Measurements from ENCODE around the gene SIK2.
"Not testable (repeated sequence)": the region's sequence is repeated elsewhere in the genome, so short reads cannot be mapped to it uniquely, and the experiment has no call there.

Gene SIK2

GRCh38 chr11:111703576-111703975 is 101.3 kb downstream of the SIK2 start:
- DNase-seq, result no peak

DNA sequence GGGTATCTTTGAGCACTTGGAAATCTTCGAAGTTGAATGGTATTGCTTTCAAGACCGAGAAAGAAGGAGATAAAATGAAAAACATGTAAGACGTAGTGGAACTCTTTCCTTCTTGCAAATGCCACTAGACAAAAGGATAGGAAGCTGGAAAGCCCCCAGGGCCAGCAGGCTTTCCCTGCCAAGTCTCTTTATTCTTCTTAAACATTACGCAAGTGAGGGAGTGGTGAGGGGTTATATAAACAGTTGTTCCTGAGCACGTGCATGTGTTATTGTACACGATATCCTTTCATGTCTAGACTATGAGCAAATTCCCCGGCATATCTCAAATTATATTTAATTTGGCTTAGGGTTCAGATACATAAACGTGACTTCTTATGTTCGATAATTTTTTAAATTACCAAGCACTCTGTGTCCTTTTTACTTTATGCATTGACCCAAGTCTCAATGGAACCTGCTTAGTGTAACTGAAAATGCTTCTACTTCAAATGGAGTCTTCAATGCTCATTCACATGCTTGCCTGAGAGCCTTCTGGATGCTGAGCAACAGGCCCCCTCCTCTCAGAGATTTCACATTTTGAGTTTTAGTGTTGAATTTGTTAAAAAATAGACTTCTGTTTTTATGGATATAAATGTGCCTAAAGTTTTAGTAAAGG is 104.9 kb downstream of the SIK2 start:
- DNase-seq, result no peak

- DNase-seq, result no peak
Measured at GRCh38 chr11:111707691-111708067, 105.4 kb downstream of the SIK2 start.

GRCh38 chr11:111714522-111714921 is 112.3 kb downstream of the SIK2 start:
- DNase-seq, result no peak

GRCh38 chr11:111715142-111715816 is 113.0 kb downstream of the SIK2 start:
- no peak for DNase-seq

DNA sequence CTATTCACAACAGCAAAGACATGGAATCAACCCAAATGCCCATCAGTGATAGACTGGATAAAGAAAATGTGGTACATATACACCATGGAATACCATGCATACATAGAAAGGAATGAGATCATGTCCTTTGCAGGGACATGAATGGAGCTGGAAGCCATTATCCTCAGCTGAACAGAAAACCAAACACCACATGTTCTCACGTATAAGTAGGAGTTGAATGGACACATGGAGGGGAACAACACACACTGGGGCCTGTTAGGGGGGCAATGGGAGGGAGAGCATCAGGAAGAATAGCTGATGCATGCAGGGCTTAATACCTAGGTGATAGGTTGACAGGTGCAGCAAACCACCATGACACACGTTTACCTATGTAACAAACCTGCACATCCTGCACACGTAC is 115.4 kb downstream of the SIK2 start:
- DNase-seq, result not testable (repeated sequence)

GRCh38 chr11:111718436-111718835 is 116.2 kb downstream of the SIK2 start:
- no peak for DNase-seq

- DNase-seq, result no peak
Measured at GRCh38 chr11:111718859-111719258, 116.6 kb downstream of the SIK2 start.

DNA sequence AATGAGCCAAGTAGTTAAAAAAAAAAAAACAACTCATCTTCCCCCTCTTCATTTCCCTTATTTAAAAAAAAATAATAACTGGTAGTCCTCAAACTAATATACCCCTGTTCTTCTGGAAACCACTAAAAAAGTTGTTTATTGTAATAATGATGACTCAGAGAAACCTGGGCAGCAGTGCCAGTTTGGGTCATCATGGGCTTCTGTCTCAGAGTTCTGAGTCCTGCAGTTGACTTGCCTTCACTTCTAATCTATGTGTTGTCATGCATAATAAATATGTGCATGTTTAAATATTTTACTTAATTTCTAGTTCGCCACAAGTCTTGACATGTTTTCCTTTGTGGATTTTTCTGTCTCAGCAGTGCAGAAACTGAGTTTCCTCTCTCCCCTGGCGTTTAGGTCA is 117.1 kb downstream of the SIK2 start:
- DNase-seq, result no peak

GRCh38 chr11:111720801-111721494 is 118.7 kb downstream of the SIK2 start:
- DNase-seq, result no peak

- DNase-seq, result no peak
Measured at GRCh38 chr11:111722501-111722900, 120.3 kb downstream of the SIK2 start.

DNA sequence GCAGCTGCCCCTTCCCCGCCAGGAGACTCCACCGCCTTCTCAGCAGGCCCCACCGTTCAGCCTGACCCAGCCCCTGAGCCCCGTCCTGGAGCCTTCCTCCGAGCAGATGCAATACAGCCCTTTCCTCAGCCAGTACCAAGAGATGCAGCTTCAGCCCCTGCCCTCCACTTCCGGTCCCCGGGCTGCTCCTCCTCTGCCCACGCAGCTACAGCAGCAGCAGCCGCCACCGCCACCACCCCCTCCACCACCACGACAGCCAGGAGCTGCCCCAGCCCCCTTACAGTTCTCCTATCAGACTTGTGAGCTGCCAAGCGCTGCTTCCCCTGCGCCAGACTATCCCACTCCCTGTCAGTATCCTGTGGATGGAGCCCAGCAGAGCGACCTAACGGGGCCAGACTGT is 121.3 kb downstream of the SIK2 start:
- no peak for DNase-seq

DNA sequence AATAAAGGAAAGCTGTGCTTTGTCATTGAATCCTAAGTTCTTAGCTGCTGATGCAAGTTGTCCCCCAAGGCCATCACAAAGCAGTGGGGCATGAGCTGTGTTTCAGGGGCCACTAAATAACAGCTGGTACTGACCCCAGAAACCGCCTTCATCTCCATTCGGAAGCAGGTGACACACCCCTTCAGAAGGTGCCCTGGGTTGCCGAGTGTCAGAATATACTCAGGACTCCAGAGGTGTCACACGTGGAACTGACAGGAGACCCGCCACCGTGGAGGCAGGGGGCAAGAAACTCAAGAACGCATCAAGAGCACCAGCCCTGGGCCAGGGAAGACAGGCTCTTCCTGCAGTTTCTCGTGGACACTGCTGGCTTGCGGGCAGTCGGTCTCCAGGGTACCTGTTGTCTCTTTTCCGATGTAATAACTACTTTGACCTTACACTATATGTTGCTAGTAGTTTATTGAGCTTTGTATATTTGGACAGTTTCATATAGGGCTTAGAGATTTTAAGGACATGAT is 122.4 kb downstream of the SIK2 start:
- no peak for DNase-seq

- DNase-seq, result no peak
Measured at GRCh38 chr11:111725621-111726020, 123.4 kb downstream of the SIK2 start.

GRCh38 chr11:111726301-111726713 is 124.1 kb downstream of the SIK2 start:
- no peak for DNase-seq

- DNase-seq, result no peak
Measured at GRCh38 chr11:111727431-111727830, 125.2 kb downstream of the SIK2 start.

GRCh38 chr11:111729071-111729830 is 127.0 kb downstream of the SIK2 start:
- DNase-seq, result no peak

DNA sequence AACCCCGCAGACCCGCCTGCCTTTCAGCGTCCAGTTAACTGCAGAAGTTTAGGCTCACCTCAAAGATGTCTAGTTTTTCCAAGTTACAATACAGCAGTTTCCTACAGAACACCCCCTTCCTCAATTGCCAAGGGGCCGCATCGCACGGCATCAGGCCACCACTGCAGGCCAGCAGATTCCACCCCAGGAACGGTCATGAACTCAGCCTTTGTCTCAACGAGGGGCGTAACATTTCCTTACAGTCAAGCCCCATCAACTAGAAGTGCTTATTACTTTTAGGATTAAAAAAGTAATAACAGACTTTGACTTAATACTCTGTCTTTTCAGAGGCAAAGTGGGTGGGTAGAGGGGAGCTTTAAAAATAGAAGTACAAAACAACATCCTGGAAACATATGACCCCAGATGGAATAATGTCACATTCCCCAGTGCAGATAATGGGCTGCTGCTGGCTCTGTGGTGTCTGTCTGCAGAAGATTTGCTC is 127.6 kb downstream of the SIK2 start:
- DNase-seq, result no peak

- no peak for DNase-seq
Measured at GRCh38 chr11:111730871-111731591, 128.8 kb downstream of the SIK2 start.

GRCh38 chr11:111731821-111732220 is 129.6 kb downstream of the SIK2 start:
- DNase-seq, result no peak

DNA sequence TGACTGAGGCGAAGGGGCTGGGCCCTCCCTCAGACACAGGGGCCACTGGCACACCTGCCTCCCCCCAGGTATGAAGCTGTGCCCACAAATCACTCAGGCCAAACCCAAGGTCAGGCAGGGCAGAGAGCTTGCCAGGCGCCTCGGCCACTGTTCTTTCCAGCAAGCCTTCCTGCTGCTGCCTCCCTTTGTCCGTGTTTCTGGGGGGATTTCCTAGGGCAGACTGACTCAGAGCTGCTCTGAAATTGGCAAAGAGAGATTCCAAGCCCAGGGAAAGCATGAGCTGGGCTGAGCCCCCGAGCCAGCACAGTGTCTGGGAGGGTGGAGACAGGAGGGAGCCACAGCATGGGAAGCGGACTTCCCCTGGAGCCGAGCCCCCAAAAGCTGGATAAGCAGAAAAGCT is 130.8 kb downstream of the SIK2 start:
- no peak for DNase-seq

- DNase-seq, result no peak
Measured at GRCh38 chr11:111733611-111734088, 131.4 kb downstream of the SIK2 start.
